SW 1271 (cell line): ENCODE measurements around the gene NTSR2.
"Not testable (repeated sequence)": the region's sequence is repeated elsewhere in the genome, so short reads cannot be mapped to it uniquely, and the experiment has no call there.

ENCODE experiments used
- DNase-seq, 2 experiments: peaks; one replicate each; lab custom pipeline; 2025; lab: John Stamatoyannopoulos, UW

Gene NTSR2

GRCh38 chr2:11679486-11680181 lies 9.6 kb upstream of the NTSR2 start:
- no peak for DNase-seq

GRCh38 chr2:11679016-11679415 lies 9.0 kb upstream of the NTSR2 start:
- no peak for DNase-seq

GRCh38 chr2:11678306-11678960 lies 8.4 kb upstream of the NTSR2 start:
- no peak for DNase-seq

- DNase-seq, result no peak
Observed at GRCh38 chr2:11677136-11678055, 7.4 kb upstream of the NTSR2 start.

- DNase-seq, result no peak
Observed at GRCh38 chr2:11676640-11677039, 6.6 kb upstream of the NTSR2 start.

GRCh38 chr2:11675423-11676112 lies 5.6 kb upstream of the NTSR2 start:
- no peak for DNase-seq

- DNase-seq, result no peak
Observed at GRCh38 chr2:11674983-11675382, 5.0 kb upstream of the NTSR2 start.

GRCh38 chr2:11672407-11672806 lies 2.4 kb upstream of the NTSR2 start:
- DNase-seq, result no peak

- DNase-seq, result no peak
Observed at GRCh38 chr2:11667866-11668637, 1.9 kb downstream of the NTSR2 start.

GRCh38 chr2:11667194-11667593 lies 2.8 kb downstream of the NTSR2 start:
- DNase-seq, result no peak

GRCh38 chr2:11665510-11666362 lies 4.3 kb downstream of the NTSR2 start:
- no peak for DNase-seq

- DNase-seq, result no peak
Observed at GRCh38 chr2:11665028-11665427, 5.0 kb downstream of the NTSR2 start.

GRCh38 chr2:11663427-11663826 lies 6.6 kb downstream of the NTSR2 start:
- DNase-seq, result no peak

- no peak for DNase-seq
Observed at GRCh38 chr2:11662882-11663281, 7.1 kb downstream of the NTSR2 start.

- no peak for DNase-seq
Observed at GRCh38 chr2:11661891-11662435, 8.0 kb downstream of the NTSR2 start.

GRCh38 chr2:11660396-11660795 lies 9.6 kb downstream of the NTSR2 start:
- not testable (repeated sequence) for DNase-seq

- DNase-seq, result no peak
Observed at GRCh38 chr2:11659851-11660250, 10.1 kb downstream of the NTSR2 start.

GRCh38 chr2:11659115-11659475 lies 10.9 kb downstream of the NTSR2 start:
- DNase-seq, result no peak

GRCh38 chr2:11658208-11659114 lies 11.5 kb downstream of the NTSR2 start:
- no peak for DNase-seq
